Stomach (tissue), 4 donors: ENCODE data around the gene NUTM2D.
"Not testable (repeated sequence)": the region's sequence is repeated elsewhere in the genome, so short reads cannot be mapped to it uniquely, and the experiment has no call there.

Source experiments
- POLR2A ChIP-seq, 4 donors: fragments of 450-650 bp; IDR thresholded peaks; one replicate each; pipeline ENCODE4 v1.6.1; 2016; ENCODE audit warnings: antibody characterized with exemption in 4 of 4, control low read depth in 2 of 4, mild to moderate bottlenecking in 1 of 4, moderate library complexity in 1 of 4
- POLR2AphosphoS5 ChIP-seq, 3 donors: sonication (generic); formaldehyde crosslinking; IDR thresholded peaks; one replicate each; pipeline ENCODE4 v1.6.1; 2016; ENCODE audit warnings: antibody characterized with exemption in 3 of 3

DNA sequence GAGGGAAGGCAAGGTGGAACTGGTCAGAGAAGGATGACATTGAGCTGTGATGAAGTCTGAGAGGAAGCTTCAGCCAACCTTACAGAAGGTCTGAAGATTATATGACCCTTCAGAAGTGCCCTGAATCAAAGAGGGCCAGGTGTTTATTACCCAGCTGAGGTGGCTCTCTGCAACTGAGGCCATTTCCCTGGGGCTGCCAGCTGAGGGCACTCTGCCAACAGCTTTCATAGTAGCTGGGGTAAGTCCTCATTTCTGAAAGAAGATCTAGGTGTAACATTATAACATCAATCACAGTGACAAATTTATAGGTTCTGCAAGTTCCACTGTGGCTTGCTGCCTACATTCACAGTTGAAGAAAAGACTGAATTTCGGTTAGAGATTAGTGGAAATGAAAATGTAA lies 46.0 kb upstream of the NUTM2D start:
- TF ChIP-seq POLR2AphosphoS5, POLR2A (IDR thresholded peaks at IDR 0.05): not testable (repeated sequence)
